ENCODE data around the gene UBASH3A.

- no peak for TF ChIP-seq CTCF (IDR thresholded peaks at IDR 0.05; ENCODE audit: borderline replicate concordance, extremely low read depth, low read length, poor library complexity, severe bottlenecking)
- no peak for TF ChIP-seq EZH2 (IDR thresholded peaks at IDR 0.05; ENCODE audit: borderline replicate concordance, low read depth, low read length, severe bottlenecking)
Observed at GRCh38 chr21:42461185-42461520, 57.5 kb downstream of the UBASH3A start.
